AG09309 (cell line): ENCODE measurements around the gene TRABD2A.

Source experiments
- DNase-seq: peaks from one replicate; pipeline ENCODE4 v3.0.0-alpha.2; 2010; ENCODE audit warnings: low read depth
- H3K4me3 ChIP-seq: 2 replicates; pipeline ENCODE4 v1.5.1; 2011; ENCODE audit warnings: mild to moderate bottlenecking, low read depth, low read length, moderate library complexity; ENCODE audit not compliant: control insufficient read depth
- TF ChIP-seq, protein P1 (sequence below): IDR thresholded peaks from 2 replicates; pipeline ENCODE4 v1.5.1; 2011; ENCODE audit warnings: mild to moderate bottlenecking, low read depth, low read length, inconsistent platforms; ENCODE audit not compliant: insufficient read depth, control insufficient read depth; ENCODE audit errors: missing control alignments

The TRABD2A gene

DNA sequence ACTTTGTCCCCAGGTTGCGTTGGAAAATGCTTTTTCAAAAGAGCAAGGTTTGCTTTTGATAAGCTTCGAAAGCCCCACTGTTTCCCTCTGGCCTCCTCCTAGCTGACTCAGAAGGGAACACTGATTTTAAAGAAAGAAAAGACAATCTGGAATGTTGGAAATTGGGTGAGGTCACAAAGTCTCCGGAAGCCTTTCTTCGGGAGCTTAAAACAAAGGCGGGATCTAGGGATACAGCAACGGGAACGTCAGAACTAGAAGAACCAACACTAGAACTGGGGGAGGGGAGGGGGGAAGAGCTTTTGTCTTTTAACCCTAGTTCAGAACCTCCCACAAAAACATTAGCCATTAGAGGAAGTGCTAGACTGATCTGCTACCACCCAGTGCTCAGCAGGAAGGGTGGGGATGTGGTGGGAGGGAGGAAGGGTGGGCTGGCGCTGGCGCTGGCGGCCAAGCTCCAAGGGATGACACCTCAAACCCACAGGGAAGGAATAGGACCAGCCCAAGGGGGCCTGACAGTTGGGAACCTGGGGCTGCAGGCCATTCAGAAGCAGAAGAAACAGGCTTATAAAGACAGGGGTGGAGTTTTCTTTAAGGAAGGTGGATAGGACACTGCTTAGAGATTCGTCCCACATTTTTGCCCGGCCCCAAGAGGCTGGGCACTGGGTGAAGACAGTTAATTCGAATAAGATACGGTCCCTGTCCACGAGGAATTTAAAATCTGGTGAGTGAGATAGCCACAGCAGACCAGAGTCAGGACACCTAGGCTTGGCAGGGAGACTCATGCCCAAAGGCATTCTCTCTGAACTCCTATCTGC lies 26.2 kb upstream of the TRABD2A start:
- peak overlapping the region; percentile 72 for H3K4me3 ChIP-seq
- no peak for DNase-seq
- TF ChIP-seq, protein P1, sequence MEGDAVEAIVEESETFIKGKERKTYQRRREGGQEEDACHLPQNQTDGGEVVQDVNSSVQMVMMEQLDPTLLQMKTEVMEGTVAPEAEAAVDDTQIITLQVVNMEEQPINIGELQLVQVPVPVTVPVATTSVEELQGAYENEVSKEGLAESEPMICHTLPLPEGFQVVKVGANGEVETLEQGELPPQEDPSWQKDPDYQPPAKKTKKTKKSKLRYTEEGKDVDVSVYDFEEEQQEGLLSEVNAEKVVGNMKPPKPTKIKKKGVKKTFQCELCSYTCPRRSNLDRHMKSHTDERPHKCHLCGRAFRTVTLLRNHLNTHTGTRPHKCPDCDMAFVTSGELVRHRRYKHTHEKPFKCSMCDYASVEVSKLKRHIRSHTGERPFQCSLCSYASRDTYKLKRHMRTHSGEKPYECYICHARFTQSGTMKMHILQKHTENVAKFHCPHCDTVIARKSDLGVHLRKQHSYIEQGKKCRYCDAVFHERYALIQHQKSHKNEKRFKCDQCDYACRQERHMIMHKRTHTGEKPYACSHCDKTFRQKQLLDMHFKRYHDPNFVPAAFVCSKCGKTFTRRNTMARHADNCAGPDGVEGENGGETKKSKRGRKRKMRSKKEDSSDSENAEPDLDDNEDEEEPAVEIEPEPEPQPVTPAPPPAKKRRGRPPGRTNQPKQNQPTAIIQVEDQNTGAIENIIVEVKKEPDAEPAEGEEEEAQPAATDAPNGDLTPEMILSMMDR: no peak

DNA sequence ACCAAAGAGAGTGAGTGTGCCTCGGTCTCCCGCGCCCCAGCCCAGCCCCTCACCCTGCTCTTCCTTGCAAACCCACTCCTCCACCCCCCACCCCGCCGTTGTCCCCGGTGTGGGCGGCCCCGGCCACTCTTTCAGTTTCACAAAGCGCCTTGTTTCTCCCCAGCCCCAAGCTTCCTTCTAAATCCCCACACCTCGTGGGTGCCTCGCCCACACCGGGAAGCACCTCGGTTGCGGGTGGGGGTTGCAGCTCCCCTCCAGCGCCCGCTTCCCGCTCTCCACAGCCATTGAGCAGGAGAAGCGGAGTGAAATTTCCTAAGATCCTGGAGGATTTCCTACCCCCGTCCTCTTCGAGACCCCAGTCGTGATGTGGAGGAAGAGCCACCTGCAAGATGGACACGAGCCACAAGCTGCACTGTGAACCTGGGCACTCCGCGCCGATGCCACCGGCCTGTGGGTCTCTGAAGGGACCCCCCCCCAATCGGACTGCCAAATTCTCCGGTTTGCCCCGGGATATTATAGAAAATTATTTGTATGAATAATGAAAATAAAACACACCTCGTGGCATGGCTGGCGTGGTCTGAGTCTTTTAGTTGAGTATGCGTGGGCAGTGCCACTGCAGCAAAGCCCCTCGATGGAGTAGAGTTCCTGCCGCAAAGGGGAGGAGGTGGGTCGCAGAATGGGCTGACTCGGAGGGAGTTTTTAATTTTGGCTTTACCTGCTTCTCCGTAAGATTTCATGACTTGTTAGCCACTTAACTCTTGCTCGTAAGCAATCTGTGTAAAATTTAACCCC lies 25.4 kb upstream of the TRABD2A start:
- TF ChIP-seq, protein P1: no peak
- H3K4me3 ChIP-seq: peak overlapping the region; percentile 72
- no peak for DNase-seq

DNA sequence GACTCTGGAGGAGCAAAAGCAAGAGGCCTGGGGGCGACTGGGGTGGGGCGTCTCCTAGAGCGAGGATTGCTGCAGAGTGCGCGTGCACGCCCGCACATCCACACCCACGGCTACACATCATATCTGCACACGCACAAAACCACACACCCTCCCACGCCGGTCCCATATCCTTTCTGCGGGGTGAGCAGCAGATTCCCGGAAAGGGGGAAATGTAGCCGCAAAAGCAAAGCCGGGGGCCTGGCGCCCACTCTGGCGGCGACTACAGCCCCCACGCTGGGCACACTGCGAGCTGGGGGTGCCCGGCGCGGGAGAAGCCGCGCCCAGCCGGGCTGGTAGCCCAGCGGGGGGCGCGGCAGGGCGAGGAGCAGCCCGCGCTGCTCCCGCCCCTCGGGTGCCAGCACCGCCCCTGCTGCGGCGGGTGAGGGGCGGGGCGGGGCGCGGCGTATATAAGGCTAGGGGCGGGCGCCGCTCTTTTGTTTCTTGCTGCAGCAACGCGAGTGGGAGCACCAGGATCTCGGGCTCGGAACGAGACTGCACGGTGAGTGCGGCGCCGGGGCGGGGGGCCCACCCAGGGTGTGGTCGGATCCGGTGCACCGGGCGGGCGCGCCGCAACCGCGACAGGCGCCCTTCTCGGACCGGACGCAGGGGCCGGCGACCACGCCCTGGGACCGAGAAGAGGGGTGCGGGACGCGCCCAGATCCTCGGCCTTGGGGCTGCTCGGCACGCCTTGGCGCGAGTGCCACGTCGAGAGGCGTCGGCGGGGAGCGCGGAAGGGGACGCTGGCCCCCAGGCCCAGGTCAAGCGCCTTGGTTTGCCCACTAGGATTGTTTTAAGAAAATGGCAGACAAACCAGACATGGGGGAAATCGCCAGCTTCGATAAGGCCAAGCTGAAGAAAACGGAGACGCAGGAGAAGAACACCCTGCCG lies 24.6 kb upstream of the TRABD2A start, which contains the start of gene TMSB10:
Gene TMSB10 (plus strand): TSS at position 476 of the 927 bp plus-strand sequence.
- TF ChIP-seq, protein P1: no peak
- peak within 1 kb of the TSS; percentile 72 for H3K4me3 ChIP-seq
- no peak for DNase-seq

DNA sequence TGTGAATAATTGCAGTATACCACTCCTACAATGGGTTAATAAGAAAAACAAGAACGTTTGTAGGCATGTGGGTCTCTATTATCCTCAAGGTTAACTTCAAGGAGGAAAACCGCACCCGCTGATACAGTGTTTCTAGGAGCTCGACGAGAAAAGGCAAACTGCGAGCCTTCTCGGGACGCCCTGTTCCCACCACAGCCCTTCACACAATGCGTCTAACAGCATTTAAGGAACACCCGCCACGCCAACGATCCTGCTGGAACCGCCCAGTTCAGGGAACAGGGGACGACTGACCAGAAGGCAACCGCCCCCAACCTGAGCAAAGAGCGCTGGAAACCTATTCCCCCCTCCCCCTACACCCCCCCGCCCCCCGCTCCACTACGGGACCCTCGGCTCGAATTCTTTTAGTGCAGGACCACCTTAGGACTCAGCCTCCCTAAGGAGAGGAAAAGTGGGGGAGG lies 23.9 kb upstream of the TRABD2A start:
- no peak for DNase-seq
- peak overlapping the region; percentile 72 for H3K4me3 ChIP-seq
- TF ChIP-seq, protein P1: no peak

DNA sequence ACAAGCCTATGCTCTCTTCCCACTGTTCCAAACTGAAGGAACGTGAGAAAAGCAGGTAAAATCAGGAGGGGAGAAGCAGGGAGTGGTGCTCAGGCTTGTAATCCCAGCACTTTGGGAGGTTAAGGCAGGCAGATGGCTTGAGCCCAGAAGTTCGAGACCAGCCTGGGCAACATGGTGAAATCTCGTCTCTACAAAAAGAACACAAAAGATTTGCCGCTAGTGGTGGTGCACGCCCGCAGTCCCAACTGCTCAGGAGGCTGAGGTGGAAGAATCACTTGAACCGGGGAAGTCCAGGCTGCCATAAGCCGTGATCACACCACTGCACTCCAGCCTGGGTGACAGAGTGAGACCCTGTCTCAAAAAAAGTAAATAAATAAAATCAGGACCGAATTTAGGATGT lies 23.3 kb upstream of the TRABD2A start:
- TF ChIP-seq, protein P1: no peak

DNA sequence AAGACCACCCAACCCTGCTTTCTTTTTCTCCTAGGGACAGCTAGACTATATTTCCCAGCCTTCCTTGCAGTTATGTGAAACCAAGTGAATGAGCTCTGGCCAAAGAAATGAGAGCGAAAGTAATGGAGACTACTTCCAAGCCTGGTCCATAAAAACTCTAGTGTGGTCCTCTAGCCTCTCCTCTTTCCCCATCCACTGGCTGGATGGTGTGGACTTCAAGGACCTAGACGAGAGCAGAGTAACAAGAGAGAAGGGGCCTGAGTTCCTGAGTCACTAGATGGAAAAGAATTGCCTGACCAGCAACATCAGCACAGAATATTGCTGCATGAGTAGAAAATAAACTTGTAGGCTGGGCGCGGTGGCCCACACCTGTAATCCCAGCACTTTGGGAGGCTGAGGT lies 21.6 kb upstream of the TRABD2A start:
- no peak overlapping the region for H3K4me3 ChIP-seq
- TF ChIP-seq, protein P1: no peak

More for the DNA sequence above, 23.3 kb upstream of the TRABD2A start:
- no peak for DNase-seq
- no peak overlapping the region for H3K4me3 ChIP-seq

More for the DNA sequence above, 21.6 kb upstream of the TRABD2A start:
- no peak for DNase-seq
